NCI-H69 (cell line): ENCODE results near the gene PLCH1.

ENCODE experiments used
- DNase-seq: peaks from one replicate; lab custom pipeline; 2025; lab: John Stamatoyannopoulos, UW

Gene PLCH1

DNA sequence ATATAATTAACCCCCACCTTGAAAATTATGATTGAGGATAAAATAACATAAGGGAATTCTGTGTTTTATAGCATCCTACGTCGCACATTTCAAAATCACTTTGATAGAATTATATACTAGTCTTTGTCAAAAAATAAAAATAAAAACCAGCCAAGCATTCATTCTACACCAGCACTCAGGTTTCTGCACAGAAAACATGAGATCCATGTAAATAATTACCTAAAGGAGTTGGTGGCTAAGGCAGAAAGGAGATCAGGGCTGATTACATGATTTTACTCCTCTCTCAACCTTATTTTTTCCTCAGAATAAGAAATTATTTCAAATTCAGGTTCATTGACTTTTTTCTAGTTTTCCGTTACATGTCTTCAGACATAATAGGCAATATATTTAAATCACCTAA lies 194.5 kb downstream of the PLCH1 start:
- DNase-seq = no peak

DNA sequence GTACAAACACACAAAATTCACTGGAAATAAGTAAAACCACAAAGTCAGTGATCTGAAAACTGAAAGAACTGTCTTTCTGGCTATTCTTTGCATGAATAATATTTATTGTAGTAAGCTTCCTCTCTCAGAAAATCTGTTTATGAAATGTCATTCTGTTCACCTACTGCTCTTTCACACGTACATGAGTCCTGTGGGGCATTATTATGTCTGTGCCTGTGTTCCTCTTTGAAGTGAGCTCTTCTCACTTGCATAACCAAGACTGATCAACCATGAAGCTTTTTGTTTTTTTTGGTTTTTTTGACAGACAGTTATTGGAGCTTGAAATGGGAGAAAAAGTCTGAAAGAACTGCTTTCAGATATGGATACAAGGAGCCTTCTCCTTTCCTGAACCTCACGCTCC lies 195.8 kb downstream of the PLCH1 start:
- no peak for DNase-seq

DNA sequence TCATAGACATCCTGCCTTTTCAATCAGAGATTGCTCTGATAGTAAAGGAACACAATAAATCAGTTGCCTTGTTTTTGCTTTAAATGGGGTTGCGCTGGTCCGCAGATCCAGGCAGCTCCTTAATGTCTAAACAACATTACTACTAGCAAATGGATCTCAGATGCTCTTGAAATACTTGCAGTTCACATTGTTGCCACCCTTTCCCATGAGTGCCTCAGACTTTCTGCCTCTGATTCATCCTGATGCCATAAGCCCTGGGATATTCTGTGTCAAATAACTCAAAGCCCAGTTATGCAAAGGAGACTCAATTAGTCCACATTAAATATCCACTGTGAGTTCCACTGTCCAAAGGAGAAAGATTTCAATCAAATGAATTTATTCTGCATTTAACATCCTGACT lies 196.7 kb downstream of the PLCH1 start:
- no peak for DNase-seq

DNA sequence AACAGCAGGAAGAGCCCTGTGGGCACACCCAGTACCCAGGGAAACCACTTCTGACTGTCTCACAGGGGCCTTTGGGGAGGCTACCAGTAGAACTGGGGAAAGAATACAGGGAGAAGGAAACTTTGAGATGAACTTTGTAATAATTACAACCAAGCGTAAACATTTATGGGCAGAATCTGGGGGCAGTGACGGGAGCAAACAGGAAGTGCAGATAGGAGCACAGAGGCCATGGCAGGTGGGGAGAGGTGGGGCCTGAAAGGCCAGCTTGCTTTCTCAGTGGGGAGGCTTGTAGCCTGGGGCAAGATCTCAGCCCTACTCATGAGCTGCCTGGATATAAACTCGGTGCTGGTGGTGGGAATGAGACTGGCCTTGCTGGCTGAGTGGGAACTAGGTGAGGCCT lies 209.8 kb downstream of the PLCH1 start:
- peak; percentile 48 for DNase-seq

DNA sequence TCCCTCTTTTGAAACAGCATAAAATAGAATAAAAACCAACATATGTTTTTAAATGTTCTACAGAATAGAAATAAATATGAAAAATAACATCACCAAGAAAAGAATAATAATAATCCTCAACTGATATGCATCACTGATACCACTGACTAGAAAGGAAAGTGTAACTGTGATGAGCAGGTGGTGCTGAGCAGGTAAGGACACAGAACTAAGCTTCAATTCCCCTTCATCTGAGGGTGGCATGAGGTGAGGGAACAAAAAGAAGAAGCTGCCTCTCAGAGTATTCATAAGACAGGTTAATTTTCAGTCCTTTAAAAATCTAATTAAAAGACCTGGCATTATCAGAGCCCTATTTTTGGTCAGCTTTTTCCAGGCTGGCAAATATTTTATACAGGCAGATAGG lies 216.3 kb downstream of the PLCH1 start:
- no peak for DNase-seq

DNA sequence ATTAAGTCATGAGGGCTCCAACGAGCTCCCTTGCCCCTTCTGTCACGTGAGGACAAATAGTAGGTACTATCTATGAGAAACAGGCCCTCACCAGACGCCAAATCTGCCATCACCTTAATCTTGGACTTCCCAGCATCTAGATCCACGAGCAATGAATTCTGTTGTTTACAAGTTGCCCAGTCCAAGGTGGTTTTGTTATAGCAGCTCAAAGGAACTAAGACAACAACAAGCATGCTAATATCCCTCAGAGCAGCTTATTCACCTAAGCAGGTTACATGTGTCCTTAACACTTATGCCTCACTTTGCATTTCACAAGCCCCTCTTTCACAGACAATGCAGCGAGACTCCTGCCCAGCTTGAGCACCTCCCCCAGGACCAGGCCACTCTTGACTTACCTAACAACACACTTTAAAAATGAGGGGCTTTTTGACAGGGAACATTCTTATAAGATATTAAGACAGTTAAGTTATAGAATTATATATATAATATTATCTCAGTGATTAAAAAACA lies 219.5 kb downstream of the PLCH1 start:
- no peak for DNase-seq

DNA sequence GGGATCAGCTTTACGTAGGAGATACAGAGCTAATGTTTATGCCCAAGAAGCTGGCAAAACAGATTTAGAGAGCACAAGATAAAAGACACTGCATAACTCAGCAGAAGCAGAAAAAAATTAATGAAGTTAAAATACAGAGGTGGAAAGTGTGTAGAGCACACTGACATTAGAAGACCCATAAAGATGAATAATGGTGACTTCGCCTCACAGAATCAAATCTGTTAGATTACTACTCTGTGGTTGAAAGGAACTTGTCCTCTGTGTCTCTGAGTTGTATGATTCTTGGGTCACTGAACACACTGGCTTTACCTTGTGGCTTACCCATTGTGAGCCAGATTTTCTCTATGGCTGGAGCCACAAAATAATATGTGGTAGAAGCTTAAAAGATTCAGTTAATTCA lies 224.4 kb downstream of the PLCH1 start:
- DNase-seq = no peak

DNA sequence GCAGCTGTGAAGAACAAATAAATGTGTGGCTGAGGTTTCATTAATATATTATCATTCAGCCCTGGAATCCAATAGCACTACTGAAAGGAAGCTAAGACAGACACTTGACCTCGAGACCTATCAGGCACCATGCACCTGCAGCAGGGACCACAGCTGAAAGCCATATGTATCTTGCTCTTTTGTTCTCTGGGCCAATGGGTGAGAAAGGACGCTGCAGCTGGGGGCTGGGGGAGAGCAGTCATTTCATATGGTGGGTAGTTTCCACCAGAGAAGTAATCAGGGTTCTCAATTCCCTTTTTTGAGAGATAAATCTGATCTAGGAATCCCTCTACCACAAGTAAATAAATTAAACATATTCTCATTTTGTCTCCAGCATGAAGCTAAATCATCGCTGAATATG lies 225.8 kb downstream of the PLCH1 start:
- peak; percentile 77 for DNase-seq

DNA sequence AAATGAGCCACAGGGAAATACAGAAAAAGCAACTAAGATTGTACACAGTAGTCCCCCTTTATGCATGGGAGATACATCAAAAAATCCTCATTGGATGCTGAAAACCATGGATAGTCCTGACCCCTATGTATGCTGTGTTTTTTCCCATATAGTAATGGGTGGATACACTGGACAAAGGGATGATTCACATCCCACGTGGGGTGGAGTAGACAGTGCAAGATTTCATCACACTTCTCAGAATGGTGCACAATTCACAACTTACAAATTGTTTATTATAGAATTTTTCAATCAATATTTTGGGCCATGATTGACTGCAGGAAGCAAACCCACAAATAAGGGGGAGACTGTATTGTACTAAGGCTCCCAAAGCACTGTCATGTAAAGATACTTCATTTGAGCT lies 227.0 kb downstream of the PLCH1 start:
- DNase-seq = no peak

DNA sequence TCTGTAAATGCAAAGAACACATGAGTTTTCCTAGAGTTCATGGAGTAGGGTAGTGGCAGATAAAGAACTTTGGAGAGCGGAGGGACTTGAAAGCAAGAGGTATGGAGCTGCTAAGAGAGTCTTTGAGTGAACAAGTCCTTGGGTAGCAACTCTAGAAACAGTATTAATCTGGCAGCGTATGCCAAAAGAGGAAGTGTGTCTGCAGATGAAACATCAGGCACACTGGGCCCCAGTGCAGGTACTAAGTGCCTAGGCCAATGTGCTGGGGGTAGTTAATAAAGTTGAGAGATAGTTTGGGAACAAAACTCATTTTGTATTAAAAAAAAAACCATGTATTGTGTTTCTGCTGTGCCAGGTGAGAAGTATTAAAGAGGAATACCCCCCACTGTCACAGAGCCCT lies 228.4 kb downstream of the PLCH1 start:
- DNase-seq = no peak

DNA sequence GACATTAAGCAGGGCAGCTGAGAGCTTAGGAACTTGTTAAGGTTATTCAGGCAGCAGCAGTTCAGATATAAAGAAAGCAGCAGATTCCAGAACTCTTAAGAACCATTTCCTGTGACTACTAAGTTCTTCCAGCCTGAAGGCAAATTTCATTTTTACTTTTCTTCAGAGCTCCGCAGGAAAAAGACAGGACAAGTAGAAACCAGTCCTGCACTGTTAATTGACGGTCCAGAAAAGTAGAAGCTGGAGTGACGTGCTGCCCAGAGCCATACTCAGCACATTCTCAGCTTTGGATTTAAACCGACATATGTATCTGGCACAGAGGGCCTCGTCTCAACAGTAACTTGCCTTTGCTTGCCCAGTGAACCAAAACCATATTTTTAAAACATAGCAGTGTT lies 232.0 kb downstream of the PLCH1 start:
- no peak for DNase-seq

DNA sequence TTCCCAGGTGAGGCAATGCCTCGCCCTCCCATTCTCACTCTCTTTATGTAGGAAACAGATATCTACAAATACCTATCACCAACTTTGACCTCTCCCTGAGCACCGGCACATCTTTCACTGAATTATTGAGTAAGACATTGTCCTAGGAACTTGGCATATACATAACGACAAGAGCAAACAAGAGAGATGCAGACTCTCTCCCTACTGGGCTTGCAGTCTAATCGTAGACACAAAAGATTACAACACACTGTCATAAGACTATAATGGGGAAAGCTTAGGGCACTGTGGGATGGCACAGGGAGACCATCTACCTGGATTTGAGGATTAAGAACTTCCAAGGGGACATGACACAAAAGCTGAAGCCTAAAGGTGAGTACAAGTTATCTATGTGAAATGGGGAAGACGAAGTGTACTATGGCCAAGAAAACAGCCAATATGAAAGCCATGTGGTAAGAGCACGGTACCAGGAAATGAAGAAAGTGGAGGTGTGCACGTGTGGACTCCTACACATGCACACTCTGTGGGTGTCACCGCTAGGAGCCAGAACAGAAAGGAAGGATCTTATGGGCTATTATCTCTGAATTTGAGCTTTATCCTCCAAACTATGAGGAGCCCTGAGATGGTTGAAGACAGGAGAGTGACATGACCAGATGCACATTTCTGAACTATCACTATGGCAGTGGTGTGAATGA lies 232.6 kb downstream of the PLCH1 start:
- no peak for DNase-seq

DNA sequence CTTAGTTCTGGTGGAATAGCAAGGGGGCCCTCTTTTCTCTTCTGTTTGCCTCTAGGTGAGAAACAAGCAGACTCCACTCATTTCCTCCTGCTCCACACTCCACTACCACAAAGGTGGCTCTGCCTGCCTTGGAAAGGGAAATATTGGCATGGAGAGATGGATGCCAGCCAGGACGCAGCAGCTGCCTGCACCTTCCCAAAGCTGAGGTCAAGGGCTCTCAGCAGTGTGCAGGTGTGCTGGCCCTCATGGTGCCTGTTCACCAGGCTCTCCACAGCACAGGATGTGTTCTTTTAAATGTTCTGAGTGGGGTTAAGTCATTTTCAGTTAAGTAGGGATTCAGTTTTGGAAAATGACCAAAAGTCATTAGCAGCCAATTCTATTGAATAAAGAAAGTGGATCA lies 240.2 kb downstream of the PLCH1 start:
- DNase-seq = peak; percentile 94

DNA sequence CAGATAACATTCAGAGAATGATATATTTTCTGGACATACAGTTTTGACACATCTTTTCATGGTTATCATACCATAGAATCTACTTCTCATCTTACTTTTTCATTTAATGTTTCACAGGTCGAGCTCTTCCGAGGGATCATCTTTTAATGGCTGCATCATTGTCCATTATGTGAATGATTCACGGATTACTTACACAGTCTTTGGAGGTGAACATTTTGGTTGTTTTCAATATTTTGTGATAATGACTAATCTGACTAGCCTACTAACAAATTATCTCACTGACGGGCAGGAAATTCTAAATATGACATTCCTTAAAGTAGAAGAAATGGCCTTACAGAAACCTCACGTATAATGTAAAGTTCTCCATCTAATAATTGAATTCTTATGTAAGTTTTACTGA lies 242.2 kb downstream of the PLCH1 start:
- no peak for DNase-seq

DNA sequence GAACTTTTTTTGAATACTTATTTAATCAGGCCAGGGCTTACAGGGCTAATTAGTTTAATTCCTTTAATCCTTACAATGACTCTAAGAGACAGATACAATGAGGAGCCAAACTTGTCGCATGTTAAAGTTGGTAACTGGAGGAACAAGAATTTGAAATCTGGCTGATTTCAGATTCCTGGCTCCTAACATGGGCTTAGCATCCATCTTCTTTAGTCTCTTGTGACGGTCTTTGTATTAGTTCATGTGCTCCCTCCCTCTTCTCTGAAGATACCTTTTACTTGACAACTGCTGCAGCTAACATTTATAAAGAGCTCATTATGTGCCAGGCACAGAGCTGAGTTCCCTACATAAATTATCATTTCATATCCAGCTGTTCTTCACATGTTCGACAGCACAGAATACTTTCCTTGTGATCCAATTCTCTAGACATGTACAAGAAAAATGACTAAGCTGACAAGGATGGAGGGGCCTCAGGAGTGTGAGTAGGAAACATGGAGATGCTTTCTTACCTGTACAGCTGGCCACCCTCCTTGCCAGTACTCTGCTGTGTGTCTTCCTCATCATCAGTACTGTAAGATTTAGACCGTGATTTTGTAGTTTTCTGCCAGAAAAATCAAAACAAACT lies 244.6 kb downstream of the PLCH1 start:
- DNase-seq = no peak

DNA sequence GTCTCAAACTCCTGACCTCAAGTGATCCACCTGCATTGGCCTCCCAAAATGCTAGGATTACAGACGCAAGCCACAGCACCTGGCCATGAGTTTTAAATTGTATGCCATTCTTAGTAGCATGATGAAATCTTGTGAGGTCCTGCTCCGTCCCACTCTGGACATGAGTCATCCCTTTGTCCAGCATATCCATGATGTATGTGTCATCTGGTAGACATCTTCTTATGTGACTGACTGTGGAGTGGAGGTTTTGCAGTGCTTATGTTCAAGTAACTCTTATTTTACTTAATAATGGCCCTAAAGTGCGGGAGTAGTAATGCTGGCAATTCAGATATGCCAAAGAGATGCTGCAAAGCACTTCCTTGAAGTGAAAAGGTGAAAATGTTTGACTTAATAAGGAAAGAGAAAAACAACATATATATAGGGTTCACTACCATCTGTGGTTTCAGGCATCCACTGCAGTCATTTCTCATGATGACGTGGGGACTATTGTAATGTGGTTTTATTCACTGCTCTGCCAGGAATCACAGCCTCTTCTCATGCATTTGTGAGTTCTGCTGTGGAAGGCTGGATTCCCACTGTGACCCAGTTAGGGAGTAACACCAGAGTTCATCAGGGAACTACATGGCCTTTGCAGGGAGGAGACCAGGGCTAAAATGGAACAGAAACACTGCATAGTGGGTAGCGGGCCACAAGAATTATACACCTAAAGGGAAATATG lies 246.8 kb downstream of the PLCH1 start:
- no peak for DNase-seq

DNA sequence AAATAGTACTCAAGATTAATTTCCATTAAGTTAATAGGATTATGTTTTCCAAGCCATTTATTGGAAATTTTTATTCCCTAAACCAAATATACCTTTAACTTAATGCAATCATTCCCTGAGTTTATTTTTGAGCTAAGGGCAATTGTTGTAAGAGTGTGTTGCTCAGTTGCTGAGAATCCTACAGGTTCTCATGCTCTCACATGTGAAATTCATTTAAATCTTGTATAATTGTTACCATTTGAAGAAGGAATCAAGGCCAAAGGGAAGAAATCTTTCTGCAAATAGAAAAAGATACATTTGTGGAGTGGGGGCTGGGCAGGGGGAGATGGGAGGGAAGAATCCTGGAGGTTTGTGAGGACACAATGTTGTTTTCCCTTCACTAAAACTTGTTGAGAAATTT lies 248.7 kb downstream of the PLCH1 start:
- no peak for DNase-seq

DNA sequence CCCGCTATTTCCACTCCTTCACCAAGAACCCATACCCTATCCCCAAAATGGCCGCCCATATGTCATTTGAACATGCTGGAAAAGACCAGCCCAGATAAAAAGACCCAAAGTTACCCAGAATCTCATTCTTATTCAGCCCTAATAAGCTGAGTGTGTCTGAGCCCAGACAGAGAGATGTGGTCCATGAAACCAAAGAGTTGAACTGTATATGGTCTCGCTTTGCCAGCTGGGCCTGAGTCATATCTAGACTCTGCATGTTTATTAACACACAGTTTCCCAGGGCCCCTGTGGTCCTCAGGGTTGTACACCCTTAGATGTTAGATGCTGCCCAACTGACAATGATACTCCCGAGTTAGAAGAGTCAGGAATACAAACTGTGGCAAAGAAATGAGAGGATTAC lies 249.5 kb downstream of the PLCH1 start:
- DNase-seq = no peak

DNA sequence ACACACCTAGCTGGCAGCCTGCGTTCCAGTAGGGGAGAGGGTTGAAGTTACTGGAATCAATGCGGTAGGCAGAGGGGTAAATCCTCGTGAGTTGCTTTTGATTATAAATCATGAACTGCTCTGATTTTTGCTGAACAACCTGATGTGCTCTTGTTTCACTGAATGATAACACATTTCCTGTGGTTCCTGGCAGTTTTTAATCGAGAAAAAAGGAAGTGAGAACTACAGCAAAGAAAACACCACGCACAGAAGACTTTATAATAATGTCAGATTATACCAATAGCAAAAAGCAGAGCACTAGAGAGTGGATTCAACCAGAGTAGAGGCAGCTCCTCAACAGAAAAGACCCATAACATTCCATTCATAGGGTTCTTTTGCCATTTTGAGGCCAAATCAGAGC lies 250.5 kb downstream of the PLCH1 start:
- no peak for DNase-seq

DNA sequence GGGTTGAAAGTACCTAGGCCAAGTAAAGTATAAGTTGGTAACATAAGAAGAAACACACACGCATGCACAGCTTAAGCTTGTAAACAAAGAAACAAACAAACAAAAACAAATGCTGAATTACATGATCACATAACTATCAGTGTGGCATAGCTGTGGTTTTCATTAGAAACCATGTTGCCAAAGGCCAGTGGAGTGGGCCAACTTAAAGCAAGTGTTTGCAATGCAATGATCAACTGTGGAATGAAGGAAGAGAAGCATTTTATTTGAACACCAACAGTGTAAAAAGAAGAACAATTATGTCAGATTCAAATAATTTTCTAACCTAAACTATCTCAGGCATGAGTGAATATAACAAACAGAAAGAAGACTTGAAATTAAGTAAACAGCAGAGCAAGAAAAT lies 252.0 kb downstream of the PLCH1 start:
- DNase-seq = no peak

DNA sequence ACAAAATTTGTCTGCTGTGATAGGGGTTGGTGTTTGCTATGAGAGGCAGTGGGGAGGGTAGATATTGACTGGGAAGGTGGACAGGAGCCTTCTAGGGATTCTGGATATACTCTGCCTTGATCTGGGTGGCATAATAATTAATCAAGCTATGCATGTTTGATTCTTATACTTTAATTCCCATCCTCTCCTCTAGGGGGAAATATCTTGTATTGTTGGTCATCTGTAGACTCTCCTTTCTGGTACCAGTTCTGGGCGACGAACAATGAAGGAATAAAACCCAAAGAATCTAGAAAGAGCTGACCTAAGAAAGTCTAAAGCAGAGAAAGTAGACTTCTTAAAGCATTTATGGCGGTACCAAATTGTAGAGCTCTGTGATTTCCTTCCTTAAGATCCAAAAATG lies 253.2 kb downstream of the PLCH1 start:
- peak; percentile 0 for DNase-seq

DNA sequence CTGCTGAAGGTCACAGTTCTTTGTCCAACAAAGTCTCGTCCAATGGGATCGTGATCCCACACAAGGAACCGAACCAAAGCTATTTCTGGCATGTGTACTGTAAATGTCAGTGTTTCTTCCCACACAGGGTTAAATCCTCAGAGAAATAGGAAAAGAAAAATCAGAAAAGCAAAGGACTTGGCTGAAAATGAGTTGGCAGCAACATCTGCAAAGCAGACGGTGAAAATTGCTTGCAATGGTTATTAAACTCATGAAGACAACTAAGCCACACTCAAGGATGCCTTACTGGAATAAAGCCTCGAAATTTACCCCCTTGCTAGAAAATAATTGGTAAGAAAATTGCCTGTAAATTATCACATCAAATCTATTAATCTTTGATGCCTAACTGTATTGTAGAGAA lies 256.2 kb downstream of the PLCH1 start:
- DNase-seq = no peak

DNA sequence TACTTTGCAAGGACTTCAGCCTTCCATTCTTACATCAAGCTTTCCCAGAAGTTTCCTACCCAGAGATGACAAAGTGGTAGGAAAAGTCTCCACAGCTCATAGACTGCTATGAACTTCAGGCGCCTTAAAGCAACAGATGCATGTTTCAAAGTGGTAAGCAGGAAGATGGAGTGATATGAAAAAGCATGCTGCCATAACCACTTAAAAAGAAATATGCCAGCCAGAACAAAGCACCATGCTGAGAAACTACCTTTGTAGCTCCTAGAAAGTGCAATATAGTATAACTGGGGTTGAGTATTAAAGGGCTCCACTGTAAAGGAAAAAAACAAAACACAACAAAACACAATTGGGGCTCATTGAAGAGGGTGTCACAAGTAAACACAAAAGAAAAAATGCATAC lies 259.0 kb downstream of the PLCH1 start:
- no peak for DNase-seq
